ENCODE measurements around the gene IQCH.
"Not testable (repeated sequence)": the region's sequence is repeated elsewhere in the genome, so short reads cannot be mapped to it uniquely, and the experiment has no call there.

Gene IQCH

DNA sequence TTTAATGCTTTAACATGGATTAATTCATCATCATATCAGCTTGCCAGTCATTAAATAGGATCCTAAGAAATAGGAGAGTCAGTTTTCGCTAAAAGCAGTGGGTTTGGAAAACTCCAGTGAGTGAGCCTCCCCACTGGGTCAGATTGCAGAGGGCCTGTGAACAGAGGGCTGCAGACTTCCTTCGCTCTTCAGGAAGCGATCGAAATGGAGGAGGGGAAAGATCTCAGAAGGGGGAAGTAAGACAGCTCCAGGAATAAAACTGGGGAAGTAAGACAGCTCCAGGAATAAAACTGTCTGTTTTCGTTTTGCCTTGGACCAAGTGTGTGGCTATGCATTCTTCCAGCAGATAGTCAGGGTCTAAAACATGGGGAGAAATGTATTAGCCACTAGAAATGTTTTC is 141.5 kb downstream of the IQCH start:
- DNase-seq (ENCODE audit: low read depth), result no peak

DNA sequence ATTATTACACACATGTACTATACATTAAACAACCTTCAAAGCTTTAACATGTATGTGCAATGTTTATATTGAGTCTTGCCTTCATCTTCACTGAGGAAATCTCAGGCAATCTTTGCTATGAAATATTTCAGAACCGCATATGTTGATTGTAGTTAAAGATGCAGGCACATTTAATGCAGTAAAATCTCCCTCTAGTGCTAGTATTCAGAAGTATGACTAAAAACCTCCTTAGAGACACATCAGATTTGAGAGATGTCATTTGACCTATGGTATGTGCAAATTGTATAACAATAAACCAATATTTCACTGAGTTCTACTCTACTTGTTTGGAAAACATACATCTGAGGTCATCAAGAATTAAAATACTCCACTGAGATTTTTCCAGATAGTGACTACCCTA is 142.6 kb downstream of the IQCH start:
- DNase-seq (ENCODE audit: low read depth), result no peak

DNA sequence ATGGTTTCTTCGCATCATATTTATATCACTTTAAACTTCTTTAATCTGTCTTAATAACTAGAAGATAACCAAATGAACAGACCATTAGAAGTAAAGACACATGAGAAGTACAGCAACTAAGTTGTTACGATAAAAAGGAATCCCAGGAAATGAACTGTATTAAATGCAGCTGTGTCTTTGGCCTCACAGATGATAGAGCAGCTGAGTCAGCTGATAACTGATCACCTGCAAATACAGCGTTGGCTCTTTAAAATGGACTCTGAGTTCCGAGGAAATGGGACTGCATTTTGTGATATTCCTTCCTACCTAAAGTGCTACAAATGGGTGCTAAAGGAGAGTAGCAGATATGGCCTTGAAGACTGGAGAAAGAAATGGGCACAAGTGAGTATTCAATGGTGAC is 145.3 kb downstream of the IQCH start:
- DNase-seq (ENCODE audit: low read depth), result no peak

DNA sequence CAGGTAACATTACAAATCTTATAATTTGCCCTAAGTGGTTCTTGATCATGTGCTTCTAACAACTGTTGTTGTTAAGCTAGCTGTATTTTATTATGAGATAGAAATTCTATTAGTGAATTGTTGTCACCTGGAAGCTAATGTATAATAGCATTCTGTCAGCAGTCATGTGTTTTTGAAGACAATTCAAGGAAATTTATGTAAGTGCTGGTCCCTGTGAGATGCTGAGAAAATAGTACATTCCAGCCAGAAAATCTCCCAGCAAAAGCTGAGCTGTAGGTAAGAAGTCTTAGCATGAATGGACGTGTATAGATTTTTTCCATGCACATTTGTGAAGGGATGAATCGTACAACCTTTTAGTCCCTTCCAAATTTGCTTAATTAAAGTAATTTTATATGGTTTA is 146.3 kb downstream of the IQCH start:
- no peak for DNase-seq (ENCODE audit: low read depth)

DNA sequence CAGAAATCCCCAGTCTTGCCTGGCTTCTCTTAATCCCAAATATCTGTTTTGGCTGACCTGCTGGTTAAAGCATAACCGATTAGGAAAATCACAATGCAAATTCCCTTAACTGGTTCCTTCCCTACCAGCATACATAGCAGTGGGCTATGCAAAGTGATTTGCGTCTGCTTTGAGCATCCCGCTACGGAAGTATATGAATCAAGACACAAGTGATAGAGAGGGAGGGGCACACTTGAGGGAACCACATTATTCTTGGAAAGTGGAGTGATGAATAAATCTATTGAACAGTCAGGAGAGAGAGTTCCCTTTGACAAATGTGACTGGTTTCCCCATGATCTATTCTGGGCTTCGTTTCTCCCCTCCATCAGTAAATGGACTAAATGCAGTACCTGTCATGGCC is 146.8 kb downstream of the IQCH start:
- no peak for DNase-seq (ENCODE audit: low read depth)

DNA sequence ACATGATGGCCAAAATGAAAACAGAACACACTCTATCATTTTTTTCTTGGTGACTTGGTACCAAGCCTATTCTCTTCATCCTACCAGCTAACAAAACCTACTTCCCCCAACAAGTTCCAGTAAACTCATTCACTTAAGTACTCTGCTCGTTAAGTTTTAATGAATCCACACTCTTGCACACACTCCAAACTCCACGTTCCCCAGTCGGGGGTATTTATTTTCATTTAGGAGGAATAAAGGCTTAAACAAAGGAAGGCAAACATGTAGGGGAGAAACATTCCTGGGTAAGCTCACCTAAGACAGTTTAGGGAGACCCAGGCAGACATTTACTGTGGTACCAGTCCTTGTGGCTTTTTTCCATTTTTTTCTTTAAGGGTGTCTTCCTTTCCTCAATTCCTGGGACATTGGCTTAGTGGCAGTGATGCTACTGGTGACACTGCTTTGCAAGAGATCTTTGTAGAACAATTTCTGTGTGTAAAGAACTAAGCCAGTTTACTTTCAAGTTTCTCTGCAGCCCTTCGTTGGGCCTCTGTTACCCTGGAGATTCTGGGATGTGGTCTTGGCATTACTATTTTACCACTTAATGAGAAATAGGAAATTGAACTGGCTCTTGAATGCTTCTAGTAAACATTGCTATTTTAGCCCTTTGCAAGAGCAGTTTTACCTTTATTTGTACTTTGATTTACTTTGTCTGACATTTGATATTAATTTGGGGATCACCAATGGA is 149.0 kb downstream of the IQCH start:
- DNase-seq (ENCODE audit: low read depth), result no peak

DNA sequence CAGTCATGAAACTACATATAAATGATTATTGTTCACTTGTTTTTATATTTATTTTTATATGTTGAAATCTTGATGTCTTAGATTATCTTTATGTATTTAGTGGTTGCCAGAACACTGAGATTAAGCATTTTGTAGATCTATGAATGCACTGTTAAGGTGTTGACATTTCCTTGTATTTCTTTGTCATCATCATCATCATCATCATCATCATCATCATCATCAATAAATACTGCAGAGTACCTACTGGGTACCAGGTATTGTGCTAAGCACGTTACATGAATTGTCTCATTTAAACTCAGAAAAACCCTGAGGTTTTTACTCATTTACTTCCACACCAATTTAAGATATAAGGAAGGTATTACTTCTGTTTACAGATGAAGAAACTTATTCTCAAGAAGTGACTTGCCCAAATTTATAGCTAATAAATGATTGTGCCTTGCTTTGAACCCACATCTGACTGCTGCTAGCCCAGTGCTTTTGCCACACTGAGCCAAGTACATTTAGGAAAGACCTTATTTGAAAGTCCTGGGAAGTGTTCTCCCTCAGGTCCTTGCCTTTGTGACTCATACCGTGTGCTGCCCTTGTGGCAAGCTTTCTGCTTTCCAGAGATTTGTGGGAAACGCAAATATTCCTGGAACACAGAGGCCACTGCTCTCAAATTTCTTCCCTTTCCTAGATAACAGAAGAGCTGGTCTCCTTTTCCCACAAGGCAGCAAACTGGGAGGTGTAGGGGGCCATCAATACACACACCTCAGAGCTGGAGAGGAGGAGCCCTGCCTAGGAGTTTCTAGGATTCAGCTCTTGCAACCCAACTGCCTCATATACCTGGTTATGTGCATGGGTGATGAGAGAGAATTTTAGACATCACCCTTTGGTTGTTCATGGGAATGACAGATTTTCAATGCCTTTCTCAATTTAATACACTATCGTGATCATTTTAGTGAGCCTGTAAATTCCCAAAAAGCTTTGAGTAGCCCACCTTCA is 150.9 kb downstream of the IQCH start:
- no peak for DNase-seq (ENCODE audit: low read depth)

DNA sequence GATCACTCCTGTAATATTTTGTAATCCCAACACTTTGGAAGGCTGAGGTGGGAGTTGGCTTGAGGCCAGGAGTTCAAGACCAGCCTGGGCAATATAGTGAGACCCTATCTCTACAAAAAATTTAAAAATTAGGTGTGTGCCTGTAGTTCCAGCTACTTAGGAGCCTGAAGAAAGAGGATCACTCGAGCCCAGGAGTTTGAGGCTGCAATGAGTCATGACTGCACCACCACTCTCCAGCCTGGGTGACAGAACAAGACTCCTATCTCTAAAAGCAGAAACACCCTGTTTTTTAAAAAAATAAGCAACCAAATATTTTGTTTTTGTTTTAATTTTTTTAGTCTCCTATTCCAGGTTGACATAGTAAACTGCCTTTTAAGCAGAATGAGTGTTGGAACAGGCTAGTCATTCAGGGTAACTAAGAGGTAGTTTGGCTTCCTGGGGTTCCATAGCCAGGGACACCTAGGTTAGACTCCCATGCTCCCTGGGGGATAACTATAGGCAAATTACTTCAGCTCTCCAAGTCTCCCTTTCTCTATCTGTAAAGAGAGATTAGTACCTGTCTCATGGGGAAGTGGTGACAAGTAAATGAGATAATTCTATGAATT is 151.8 kb downstream of the IQCH start:
- DNase-seq (ENCODE audit: low read depth), result no peak

DNA sequence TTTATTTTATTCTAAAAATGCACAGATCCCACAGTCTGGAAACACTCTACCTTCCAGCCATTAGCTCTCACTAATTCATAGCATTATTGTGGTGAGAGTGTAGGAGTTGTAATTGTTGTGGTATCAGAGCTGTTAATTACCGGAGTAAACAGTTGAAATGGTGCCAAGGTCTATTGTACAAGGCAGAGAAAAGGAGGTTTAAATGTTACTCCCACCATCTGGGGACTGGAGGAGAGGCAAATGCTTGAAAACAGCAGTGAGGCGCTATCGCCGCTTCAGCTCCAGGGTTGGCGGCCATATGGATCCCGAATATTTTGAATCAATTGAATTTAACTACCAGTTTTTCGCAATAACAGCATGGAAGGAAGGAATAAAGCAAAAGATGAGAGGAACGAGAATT is 153.2 kb downstream of the IQCH start:
- no peak for DNase-seq (ENCODE audit: low read depth)

DNA sequence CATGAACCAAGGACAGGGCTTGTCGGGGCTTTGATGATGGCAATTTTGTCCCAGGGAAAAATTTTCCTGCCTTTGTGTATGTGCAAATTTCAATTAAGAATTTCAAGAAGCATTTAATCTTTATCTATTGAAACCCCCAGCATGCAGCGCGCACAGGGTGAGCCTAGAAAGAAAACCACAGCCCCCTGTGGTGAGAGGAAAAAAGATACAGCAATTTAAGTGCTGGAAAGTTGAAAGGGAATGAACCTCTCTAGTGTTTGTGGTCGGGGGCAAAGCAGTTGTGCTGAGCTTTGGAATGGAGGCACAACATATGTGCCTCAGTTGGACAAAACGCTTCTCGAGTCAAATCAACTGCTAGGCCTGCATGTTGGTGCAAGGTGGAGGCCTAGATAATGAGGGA is 154.6 kb downstream of the IQCH start:
- DNase-seq (ENCODE audit: low read depth), result no peak

DNA sequence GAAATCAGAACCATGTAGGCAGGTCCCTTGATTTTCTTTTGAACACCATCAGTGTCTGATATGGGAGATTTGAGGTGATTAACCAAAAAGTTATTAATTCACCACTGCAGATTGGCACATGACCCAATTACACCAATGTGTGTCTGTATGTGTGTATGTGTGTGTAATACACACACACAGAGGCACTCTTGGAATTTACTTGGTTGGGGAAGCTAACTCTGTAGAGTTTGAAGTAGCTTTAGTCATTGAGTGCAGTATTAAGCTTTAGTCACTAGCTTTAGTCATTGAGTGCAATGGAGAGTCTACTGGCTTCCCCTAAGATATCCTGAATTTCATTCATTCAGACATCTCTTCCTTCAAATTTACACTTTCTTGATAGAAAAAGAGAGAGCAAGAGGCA is 156.9 kb downstream of the IQCH start:
- DNase-seq (ENCODE audit: low read depth), result no peak

DNA sequence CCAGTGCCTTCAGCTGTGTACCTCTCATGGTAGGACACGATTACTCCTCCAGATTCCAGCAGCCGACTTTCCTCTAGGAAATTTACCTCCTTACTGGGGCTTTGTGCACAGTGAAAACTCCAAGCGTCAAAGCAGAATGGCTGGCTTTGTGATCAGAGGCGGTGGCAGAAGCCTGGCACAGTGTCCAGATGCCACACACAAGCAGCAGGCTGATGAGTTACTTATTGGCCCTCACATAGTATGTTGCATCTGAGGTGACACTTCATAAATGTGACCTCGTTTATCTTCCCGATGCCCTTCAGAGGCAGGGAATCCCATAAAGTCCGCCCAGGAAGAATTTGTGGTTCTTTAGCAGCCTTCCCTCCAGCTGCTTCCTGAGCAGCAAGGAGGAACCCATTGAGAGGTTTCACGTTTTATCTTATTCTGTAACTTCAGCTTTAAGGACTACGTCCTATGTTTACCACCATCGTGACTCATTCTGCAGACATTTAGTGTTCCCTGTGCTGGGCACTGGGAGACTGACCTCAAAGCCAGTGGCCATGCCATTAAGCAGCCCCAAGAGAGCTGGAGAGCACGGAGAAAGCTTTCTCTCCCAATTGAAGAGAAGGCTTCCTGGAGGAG is 159.3 kb downstream of the IQCH start:
- no peak for DNase-seq (ENCODE audit: low read depth)

DNA sequence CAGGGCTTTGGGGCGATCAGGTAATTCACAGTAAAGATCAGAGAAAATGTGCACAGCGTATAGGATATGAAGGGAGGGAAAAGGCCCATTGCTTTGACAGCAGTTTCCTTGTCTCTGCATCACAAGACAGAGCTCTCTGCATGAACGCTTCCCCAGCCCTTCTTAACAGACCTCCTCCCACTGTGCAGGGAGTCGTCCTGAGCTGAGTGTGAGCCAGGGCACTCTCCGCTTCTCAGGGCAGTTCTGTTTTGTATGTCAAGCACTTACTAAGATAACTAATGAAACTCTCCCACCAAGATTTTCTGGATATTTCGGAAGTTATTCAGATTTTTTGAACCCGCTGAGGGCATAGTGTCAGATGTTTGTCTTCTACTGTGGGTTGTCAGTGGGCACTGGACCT is 160.6 kb downstream of the IQCH start:
- DNase-seq (ENCODE audit: low read depth), result no peak

DNA sequence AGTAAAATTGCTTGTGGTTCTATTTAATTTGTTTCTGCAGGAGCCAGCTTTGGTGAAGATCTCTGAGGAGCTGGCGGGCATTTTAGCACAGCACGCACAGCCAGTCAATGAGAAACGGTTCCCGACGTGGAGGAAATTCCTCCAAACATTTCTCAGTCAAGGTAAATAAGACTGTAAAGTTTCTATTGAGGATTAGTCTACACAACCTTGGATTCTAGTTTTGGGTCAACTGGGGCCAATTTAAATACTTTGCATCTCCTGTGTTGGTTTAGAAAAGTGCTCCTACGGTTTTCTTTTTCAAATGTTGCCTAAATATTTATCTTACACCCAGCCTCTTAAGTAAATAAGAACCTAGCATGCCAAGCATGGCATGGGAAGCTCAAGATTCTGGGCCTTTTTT is 162.3 kb downstream of the IQCH start:
- DNase-seq (ENCODE audit: low read depth), result no peak

DNA sequence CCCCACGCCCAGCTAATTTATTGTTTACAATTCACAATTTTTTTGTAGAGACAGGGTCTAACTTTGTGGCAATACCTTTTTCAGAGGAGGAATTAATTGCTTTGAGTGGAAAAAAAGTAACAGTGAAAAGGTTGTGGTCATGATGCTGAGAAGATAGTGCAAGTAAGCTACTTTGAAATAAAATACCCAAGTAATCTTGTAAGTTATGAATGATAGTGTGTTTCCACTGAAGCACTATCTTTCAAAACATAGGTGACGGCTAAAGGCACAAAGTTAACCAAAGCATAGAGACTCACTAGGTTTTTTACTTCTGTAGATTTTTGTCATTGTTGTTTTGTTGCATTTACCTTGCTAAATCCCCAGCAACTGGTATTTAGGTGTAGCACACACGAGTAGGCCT is 165.1 kb downstream of the IQCH start:
- no peak for DNase-seq (ENCODE audit: low read depth)

DNA sequence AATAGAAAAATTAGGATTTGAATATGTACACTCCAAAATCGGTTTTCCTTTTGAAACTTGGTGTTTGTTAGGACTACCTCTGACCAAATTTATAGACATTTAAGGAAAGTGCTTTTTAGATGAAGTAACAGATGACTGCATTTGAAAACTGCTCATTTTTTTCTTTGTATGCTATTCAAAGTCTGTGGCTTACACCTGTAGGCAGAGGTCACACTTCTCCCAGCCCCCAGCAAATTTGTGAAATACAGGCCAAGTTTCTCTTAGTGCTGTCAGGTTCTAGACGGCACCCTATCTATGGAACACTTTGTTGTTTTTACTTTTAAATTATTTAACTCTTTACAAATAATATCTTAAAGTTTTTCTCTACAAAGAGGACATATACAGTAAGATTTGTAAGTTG is 165.6 kb downstream of the IQCH start:
- DNase-seq (ENCODE audit: low read depth), result no peak

DNA sequence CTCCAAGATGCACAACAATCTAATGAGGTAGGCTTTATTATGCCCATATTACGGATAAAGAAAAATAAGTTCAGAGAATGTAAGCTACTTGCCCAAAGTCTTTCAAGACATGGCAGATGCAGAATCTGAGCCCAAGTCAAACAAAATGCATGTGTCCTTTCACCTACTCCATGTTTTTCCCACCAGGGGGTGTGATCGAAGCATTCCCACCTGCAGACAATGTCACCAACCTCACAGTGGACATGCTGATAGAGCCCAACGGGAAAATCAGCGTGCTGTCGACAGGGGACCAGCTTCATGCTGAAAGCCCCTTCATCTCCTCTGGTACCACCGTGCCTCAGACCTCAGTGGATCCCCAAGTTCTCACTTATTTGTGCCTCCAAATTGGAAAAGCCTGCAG is 166.5 kb downstream of the IQCH start:
- DNase-seq (ENCODE audit: low read depth), result no peak

DNA sequence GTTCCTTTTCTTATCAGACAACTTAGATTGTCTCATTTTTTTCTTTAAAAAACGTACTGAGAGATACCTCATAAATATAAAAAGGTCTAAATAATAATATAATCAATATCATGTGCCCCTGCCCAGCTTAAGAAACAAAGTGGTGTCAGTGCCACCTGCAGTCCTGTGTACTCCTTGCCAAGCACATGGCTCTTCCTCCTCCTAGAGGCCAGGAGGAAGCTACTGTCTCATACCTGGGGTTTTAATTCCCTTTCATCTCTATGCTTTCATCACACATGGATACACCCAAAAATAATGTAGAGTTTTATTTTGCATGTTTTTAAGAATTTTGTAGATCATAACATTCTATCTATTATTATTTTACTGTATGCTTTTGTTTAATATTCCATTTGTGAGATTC is 167.7 kb downstream of the IQCH start:
- DNase-seq (ENCODE audit: low read depth), result no peak

DNA sequence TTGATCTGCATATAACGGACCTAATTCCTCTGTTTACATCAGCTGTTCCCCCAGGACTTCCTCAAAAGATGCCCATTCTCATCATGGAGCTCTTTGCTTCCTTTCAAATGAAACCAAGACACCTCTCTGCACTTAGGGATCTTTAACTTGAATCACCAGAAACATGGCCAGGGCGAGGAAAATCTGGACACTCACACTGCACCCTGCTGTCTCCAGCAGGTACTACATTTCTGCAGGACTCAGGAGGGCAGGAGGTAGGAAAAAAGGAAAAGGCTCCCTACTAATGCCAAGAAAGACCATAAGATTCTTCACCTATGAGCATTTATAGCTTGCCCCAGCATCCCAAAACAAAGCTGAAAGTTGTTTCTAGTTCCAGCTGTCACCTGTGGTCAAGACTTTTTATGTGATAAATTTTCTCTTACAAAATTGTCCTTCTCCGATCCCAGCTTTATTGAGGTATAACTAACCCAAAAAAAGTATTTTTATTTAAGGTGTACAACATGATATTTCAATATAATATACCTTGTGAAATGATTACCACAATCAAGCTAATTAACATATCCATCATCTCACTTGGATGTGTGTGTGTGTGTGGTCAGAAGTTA is 179.0 kb downstream of the IQCH start:
- no peak for DNase-seq (ENCODE audit: low read depth)

DNA sequence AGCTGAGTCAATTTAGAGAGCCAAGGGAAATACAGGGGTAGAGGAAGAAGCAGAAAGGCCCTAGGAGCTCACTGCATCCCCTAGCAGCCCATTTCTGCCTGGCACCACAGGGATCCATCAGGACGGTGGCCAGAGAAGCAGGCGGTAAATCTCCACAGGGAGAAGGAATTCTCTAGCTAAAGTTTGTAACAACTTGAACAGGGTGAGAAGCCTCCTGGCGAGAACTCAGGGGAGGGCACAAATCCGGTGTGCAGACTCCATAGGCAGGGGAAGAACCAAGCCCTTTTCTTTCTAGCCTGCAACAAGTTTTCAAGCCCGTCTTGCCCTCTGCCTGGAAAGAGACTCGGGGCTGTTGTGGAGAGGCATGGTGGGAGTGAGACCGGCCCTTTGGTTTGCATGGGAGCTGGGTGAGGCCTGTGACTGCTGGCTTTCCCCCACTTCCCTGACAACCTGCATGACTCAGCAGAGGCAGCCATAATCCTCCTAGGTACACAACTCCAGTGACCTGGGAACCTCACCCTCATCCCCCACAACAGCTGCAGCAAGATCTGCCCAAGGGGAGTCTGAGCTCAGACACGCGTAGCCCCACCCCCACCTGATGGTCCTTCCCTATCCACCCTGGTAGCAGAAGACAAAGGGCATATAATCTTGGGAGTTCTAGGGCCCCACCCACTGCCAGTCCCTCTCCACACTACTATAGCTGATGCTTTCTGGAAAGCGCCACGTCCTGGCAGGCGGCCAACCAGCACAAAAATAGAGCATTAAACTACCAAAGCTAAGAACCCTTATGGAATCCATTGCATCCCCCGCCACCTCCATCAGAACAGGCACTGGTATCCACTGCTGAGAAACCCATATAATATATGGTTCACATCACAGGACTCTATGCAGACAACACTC is 182.0 kb downstream of the IQCH start:
- DNase-seq (ENCODE audit: low read depth), result not testable (repeated sequence)

DNA sequence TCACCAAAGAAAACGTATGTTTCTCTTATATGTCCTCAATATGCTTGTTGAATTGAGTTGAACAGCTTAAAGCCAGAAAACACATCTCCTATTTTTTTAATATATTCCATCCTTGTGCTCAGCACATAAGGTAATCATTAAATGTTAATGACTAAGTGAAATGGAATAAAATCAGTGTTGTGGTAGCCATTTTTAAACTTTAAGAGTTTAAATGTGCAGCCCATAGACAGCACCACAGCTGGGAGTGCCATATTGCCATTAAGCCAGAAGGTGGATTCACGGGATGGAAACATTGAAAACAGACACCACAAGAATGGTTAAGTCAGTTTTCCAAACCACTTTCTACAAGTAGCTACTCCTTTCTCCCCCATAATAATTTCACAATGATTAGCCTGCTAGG is 189.5 kb downstream of the IQCH start:
- DNase-seq (ENCODE audit: low read depth), result no peak
